ENCODE data around the gene SDC3.

DNA sequence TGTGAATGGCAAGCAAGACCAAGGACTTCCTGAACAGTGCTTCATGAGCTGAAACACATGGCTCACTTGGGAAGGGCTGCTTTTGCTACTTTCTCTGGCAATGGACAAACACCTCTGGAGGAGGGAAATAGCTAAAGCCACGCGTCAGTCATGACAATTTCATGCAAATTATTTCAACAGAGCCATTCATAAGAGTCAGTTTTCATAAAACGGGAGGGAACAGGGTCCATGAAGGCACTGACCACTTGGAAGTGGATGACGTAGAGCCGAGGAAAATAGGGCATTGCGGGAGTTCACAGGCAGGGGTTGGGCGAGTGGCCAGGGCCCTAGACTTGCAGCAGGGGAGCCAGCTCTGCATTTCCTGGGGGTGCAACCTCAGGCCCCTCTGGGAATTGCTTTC, 43.9 kb downstream of the SDC3 start:
- TF ChIP-seq TCF12 (IDR thresholded peaks at IDR 0.05; ENCODE audit: low read depth) (no peak), RAD21 (IDR thresholded peaks at IDR 0.05; ENCODE audit: low read depth) (no peak), NFIC (IDR thresholded peaks at IDR 0.05) (no peak), EP300 (IDR thresholded peaks at IDR 0.05; ENCODE audit: borderline replicate concordance) (no peak), CEBPB (IDR thresholded peaks at IDR 0.05) (no peak), EGR1 (IDR thresholded peaks at IDR 0.05) (no peak), FOXM1 (IDR thresholded peaks at IDR 0.05; ENCODE audit: borderline replicate concordance, low read depth) (no peak), TEAD4 (IDR thresholded peaks at IDR 0.05) (no peak), ZBTB7A (IDR thresholded peaks at IDR 0.05; ENCODE audit: low read depth) (no peak)
- TF ChIP-seq, protein P1, sequence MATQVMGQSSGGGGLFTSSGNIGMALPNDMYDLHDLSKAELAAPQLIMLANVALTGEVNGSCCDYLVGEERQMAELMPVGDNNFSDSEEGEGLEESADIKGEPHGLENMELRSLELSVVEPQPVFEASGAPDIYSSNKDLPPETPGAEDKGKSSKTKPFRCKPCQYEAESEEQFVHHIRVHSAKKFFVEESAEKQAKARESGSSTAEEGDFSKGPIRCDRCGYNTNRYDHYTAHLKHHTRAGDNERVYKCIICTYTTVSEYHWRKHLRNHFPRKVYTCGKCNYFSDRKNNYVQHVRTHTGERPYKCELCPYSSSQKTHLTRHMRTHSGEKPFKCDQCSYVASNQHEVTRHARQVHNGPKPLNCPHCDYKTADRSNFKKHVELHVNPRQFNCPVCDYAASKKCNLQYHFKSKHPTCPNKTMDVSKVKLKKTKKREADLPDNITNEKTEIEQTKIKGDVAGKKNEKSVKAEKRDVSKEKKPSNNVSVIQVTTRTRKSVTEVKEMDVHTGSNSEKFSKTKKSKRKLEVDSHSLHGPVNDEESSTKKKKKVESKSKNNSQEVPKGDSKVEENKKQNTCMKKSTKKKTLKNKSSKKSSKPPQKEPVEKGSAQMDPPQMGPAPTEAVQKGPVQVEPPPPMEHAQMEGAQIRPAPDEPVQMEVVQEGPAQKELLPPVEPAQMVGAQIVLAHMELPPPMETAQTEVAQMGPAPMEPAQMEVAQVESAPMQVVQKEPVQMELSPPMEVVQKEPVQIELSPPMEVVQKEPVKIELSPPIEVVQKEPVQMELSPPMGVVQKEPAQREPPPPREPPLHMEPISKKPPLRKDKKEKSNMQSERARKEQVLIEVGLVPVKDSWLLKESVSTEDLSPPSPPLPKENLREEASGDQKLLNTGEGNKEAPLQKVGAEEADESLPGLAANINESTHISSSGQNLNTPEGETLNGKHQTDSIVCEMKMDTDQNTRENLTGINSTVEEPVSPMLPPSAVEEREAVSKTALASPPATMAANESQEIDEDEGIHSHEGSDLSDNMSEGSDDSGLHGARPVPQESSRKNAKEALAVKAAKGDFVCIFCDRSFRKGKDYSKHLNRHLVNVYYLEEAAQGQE (IDR thresholded peaks at IDR 0.05; ENCODE audit: low read depth) = no peak
- TF ChIP-seq, protein P2, sequence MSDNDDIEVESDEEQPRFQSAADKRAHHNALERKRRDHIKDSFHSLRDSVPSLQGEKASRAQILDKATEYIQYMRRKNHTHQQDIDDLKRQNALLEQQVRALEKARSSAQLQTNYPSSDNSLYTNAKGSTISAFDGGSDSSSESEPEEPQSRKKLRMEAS (IDR thresholded peaks at IDR 0.05) = no peak
- TF ChIP-seq, protein P3, sequence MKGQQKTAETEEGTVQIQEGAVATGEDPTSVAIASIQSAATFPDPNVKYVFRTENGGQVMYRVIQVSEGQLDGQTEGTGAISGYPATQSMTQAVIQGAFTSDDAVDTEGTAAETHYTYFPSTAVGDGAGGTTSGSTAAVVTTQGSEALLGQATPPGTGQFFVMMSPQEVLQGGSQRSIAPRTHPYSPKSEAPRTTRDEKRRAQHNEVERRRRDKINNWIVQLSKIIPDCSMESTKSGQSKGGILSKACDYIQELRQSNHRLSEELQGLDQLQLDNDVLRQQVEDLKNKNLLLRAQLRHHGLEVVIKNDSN (IDR thresholded peaks at IDR 0.05) = no peak

Data from Ishikawa (cell line).